GM21723 (cell line): Measurements from ENCODE around the gene TNPO2.

Experiments
- ATAC-seq: cut with Tn5 transposase; IDR thresholded peaks from one replicate; pipeline ENCODE4 v1.9.1; 2021; ENCODE audit warnings: mild to moderate bottlenecking, moderate library complexity; ENCODE audit not compliant: unreplicated experiment

TNPO2 gene

DNA sequence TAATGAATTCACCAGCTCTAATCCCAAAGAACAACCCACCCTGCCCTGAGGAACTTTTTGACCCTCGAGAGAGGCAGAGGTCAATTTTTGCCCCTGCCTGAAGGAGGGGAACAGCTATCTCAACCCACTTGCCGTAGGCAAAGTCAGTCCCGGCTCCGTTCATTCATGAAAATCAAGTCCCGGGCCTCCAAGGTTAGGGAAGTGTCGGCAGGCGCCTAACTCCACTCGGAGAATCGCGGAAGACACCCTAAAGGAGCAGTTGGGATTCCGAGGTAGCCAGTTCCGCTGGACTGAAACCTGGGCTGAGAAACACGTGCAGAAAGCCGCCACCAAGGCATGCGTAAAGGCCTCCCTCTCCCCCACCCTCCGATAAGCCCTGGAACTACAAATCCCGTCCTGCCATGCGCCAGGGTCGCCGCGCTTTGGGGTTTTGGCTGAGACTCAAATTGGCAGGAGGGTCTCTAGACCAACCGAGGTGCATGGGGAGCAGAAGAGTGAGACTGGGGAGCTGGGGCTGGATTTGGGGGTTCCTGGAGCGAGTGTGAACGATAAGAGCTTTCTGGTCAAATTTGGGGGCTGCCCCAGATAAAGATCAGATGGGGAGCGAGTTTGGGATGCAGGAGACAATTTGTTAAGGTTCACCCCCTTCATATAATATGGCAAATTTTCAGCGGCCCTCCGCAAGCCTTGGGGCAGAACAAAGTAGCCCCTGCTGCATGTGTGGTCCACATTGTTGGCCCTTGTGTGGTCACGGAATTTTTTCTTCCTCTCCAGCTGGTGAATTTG, at the start of gene TNPO2:
Gene TNPO2, minus strand, starts transcription at position 292 of the 786 bp plus-strand sequence. CDS start 2,955 bp downstream, outside the sequence.
- no peak for ATAC-seq

DNA sequence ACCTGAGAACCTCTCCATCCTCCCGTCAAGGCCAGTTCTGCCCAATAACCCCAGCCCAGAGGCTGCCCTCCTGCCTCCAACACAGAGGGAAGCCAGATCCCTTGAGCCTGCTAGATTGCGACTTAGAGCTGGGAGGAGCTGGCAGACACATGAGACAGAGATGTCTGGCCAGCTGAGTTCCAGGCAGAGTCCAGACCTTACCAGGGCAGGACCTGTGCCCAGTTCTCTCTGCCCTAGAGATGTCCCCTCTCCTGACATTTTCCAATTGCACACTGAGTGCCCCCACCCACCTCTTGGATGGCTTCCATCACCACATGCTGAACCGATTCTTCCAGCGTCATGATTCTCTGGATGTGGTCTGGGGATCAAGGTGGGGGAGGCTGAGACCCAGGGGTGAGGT, 48.6 kb upstream of the TNPO2 start:
- ATAC-seq = no peak

DNA sequence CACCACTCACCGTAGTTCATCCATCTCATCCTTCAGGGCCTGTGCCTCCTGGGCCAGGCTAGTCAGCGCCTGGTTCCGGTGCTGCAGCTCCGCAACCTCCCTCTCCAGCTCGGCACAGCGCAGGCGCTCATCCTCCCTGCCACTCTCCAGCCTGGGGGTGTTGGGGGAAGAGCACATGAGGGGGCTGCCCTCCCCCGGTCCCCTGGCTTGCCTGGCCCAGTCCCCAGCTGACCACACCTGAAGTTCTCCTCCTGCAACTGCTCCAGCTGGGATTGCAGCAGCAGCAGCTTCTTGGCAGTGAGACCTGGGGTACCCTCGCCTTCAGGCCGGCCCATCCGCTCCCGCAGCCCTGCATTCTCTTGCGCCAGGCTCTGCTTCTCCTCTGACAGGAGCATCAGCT, 47.2 kb upstream of the TNPO2 start:
- ATAC-seq = no peak

DNA sequence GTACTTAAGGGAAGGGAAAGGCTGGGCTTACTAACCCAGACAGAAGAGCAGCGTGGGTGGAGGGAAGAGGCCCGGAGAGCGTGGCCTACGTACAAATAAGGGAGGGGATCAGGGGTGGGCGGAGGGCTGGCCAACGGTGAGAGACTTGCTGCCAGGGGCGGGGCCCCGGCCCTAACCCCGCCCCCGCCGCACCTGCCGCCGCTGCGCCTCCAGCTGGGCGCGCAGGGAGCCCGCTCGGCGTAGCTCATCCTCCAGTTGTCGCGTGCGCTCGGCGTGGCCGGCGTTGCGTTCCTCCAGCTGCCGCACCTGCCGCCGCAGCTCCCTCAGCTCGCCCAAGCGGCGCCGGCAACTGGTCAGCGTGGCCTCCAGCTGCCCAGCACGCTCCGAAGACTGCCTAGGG, 46.0 kb upstream of the TNPO2 start:
- no peak for ATAC-seq

DNA sequence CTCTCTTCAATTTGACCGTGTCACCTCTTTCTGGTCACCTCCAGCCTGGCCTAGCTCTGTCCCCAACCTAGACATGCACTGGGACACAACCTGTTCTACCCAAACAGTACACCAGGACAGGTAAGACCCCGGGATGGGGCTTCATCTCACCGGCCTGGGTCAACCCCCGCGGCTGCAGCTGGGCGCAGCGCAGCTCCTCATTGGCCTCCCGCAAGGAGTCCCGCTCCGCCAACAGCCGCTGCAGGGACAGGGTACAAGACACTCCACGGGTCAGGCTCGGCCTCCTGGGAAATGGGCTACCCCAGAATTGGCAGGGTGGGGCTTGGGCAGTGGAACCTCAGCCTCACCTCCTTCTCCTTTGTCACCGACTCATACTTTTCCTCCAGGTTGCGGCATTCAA, 43.9 kb upstream of the TNPO2 start:
- no peak for ATAC-seq

DNA sequence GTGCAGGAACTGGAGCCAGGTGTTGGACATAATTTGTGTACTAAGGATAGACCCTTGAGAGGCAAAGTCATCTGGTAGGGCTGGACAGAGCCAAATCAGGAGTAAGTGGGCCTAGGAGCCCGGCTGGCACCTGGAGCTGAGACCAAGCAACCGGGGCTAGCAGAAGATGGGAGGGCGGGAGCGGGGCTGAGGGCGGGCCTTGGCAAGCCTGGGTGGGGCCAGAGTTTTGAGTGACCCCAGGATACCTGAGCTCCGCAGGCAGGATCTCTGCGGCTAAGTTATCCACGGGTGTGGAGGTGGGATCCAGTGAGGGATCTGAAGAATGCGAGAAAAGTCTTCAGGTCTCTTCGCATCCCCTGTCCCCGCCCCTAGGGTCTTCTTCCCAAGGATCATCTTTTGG, 43.4 kb upstream of the TNPO2 start:
- ATAC-seq = no peak

DNA sequence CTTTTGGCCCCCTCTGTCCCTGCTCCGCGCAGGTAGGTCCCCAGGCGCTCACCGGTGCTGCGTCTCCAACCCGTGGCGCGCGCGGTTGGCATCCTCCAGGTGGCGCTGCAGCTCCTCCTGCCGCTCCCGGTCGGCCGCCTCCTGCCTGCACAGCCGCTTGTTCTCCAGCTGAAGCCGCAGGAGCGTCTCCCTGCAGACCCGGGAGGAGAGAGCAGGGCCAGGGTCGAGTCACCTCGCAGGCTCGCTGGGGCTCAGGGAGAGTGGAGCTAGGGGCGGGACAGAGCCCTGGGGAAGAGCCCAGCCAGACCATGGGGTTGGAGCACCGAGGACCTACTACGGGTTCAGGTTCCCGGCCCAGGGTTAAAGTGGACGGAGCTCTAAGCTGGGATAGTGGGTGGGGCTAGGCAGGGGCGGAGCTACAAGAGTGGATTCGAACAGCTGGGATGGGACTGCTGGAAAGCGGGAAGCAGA, 42.4 kb upstream of the TNPO2 start:
- no peak for ATAC-seq

DNA sequence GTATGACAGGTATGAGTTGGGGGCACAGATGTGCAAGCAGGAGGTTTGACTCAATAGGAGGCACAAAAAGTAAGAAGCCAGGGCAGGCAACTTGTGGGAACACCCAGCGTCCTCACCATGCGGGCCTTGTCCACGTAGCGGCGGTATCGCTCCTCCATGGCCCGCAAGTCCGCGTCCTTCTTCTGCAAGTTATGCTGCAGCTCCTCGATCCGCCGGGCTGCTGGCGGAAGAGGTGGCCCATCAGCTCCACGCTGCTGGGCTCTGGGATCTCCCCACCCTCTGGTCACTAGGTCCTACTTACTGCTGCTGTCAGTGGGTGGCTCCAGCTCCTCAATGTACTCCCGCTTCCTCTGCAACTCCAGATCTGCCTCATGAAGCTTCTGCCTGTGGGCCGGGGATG, 41.0 kb upstream of the TNPO2 start:
- ATAC-seq = no peak

DNA sequence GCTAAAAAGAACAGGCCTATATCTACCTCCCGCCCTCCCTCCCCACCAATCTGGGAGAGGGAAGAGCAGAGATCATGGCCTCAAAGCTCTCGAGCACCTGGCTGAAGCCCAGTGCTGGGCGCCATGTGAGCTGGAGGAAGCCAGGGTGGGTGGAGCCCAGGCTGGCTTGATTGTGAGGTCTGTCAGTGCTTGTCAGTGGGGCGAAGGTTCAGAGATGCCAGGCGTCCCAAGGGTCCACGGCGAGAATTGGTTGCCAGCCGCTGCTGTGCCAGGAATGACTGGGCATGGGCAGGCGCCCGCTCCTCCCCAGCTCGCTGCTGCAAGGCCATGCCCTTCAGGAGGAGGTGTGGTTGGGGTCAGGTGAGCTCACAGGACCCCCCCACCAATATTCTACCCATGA, 39.4 kb upstream of the TNPO2 start:
- no peak for ATAC-seq

DNA sequence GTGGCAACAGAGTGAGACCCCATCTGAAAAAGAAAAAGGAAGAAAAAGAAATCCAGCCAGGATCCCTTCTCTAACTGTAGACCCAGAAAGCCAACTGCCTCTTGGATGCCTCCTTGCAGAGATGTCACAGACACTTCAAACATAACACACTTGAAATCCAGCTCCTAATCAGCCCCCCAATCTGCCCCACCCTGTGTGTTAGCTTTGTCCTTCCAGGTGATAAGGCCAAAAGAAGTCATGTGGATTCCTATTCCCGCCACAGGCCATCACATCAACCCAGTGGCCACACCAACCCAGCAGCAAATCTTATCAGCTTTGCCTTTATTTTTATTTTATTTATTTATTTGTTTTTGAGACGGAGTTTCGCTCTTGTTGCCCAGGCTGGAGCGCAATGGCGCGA, 36.0 kb upstream of the TNPO2 start:
- no peak for ATAC-seq

DNA sequence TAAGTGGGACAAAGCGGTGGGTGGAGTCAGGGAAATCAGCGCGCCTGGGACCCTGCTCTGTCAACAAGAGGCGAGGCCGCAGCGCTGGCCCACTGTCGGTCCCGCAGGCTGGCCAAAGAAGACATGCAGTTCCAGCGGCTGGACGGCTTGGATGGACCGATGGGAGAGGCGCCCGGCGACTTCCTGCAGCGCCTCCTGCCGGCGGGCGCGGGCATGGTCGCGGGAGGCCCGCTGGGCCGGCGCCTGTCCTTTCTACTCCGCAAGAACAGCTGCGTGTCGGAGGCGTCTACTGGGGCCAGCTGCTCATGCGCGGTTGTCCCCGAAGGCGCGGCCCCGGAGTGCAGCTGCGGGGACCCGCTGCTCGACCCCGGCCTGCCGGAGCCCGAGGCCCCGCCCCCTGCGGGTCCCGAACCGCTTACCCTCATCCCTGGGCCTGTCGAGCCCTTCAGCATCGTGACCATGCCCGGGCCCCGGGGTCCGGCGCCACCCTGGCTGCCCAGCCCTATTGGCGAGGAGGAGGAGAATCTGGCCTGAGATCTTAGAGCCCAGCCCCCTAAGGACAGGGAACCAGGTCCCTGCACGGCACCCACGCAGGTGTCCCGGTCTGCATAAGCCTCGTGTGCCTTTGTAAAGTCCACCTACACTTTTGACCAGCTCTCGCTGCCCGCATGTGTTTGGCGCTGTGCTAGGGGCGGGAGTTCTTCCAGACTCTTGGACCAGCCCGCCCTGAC, 34.0 kb upstream of the TNPO2 start:
- ATAC-seq = no peak

DNA sequence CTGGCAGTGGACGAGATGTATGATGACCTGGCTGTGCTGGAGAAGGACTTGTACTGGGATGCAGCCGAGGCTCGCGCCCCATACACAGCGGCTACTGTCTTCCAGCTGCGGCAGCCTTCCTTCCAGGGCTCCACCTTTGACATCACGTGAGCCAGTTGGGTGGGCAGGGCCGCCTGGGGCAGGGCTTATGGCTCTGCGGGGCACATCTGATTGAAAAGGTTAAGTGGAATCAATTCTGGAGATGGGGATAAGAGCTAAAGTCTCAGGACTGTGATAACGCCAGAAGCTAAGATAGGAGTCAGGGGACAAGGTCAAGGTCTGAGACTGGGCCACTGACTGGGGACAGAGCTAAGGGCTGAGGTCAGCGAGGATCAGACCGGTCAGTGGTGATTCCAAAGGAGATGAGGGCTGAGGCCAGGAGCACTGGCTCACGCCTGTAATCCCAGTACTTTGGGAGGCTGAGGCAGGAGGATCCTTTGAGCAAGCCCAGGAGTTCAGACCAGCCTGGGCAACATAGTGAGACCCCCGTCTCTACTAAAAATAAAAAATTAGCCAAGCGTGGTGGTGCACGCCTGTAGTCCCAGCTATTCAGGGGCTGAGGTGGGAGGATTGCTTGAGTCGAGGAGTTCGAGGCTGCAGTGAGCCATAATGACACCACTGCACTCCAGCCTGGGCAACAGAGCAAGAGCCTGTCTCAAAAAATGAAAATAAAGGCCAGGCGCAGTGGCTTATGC, 32.6 kb upstream of the TNPO2 start:
- no peak for ATAC-seq

DNA sequence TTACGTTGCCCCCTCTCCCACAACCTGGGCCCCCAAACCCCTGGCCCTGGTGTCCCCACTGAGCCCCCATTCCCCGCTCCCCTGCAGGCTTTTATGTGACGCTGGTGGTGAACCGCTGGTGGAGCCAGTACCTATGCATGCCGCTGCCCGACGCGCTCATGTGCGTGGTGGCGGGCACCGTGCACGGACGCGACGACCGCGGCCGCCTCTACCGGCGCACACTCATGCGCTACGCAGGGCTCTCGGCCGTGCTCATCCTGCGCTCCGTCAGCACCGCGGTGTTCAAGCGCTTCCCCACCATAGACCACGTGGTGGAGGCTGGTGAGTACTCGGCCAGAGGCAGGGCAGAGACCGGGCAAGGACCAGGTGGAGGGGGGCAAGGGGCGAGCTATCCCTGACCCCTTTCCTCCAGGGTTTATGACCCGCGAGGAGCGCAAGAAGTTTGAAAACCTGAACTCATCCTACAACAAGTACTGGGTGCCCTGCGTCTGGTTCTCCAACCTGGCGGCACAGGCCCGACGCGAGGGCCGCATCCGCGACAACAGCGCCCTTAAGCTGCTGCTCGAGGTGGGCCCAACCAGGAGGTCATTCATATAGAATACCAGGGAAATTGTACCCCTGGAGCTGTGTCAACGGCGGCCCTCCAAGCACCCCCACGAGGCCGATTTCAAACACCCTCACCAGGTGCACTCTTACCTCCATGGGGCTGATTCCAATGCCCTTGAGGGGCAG, 30.9 kb upstream of the TNPO2 start:
- ATAC-seq = no peak

DNA sequence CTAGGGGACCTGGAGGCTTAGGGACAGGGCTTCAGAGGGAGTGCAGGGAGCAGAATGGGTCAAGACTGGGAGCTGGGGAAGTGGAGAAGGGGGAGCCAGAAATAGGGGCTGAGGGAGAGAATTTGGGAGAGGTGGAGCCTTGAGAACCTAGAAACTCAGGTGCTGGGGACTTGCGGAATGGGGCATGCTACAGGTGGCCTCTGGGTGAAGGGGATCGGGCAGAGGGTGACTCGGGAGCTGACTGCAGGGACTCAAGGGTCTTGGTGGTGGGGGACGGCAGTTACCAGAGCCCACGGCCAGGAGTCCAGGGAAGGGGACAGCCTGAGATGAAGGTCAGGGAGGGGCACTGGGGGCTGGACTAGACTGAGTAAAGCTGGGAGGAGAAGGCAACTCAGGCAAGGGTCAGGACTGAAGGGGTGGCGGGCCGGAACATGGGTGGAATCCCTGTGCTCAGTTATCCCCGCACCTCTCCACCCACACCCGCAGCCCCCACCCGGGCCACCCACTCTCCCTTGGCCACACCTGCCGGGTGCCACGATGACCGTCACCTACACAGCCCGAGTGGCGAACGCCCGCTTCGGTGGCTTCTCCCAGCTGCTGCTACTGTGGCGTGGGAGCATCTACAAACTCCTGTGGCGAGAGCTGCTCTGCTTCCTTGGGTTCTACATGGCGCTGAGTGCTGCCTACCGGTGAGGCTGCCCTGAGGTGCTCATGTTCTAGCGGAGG, 28.5 kb upstream of the TNPO2 start:
- no peak for ATAC-seq

DNA sequence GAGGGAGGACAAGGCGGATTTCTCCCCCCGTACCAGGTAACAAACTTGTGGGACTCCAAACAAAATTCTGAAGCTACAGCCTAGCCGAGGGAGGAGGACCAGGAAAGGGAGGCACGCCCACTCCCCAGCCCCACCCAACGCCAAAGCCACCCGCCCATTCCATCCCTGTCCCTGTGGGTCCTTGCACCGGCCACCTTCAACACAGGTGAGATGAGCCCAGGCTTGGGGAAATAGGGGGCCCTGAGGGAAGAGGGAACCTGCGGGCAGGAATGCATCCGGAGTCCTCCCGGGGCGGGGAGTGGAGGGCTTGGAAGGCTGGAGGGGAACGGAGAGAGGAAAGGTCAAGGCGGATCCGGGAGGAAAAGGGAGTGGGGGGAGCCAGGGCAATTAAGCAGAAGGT, 27.9 kb upstream of the TNPO2 start, which contains the start of gene BEST2:
Gene BEST2, plus strand, starts transcription at position 157 of the 400 bp plus-strand sequence. CDS start 802 bp downstream, outside the sequence.
- ATAC-seq = no peak

DNA sequence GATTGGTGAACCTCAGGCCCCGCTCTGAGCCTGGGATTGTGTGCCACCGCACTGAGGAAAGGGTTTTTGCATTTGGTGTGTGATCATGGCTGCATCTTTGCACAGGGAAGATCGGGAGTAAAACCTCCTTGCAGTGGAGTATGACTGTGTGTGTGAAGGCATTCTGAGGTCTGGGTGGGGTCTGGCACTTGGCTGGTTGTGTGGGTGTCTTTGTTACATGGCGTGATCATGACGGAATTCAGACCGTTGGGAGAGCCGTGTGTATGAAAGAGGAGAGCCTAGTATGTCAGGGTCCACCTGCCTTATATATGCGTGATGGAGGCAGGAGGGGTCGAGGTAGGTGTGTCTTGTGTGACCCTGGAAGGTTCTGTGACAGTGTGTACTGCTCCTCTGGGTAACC, 27.1 kb upstream of the TNPO2 start:
- ATAC-seq = no peak

DNA sequence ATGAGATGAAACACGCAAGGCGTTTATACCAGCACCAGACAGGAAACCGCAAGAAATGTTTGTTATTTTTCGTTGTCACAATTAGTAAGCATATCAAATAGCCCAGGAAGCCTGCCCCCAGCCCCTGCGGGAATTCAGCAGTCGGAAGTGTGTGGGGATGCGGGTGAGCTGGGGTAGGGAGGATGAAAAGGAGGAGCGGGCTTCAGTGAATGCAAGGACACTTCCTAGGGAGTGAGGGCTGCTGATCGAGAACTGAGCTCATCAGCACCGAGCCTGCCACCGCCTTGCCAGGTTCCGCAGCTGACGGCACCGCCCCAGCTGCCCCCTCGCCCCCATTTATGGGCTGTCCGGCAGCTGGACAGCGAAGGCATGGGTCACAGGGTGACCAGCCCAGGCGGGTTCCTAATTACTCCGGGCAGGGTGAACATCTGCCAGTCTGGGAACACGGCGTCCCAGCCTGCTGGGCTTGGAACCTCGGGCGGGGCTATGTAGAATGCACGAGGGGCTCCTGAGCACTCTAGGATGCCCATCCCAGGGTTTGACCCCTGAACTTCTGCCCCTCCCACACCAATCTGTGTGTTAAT, 26.3 kb upstream of the TNPO2 start:
- no peak for ATAC-seq

DNA sequence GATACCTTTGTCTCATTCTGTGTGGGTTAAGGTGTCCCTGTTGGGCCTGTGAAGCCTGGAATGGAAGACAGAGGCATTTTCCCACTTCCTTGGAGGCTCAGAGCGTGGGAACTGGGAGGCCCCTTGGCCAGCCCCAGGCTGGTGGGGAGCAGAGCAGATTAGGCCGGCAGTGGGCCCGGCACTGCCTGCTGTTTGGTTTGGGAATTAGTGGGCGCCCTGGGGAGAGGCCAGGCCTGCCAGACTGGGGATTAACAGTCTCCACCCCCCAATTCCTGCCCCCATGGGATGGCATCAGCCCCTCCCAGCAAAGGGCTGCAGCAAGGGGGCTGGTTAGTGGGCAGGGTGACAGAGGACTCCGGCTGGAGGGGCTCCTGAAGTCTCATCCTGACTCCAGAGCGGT, 24.8 kb upstream of the TNPO2 start:
- ATAC-seq = no peak

DNA sequence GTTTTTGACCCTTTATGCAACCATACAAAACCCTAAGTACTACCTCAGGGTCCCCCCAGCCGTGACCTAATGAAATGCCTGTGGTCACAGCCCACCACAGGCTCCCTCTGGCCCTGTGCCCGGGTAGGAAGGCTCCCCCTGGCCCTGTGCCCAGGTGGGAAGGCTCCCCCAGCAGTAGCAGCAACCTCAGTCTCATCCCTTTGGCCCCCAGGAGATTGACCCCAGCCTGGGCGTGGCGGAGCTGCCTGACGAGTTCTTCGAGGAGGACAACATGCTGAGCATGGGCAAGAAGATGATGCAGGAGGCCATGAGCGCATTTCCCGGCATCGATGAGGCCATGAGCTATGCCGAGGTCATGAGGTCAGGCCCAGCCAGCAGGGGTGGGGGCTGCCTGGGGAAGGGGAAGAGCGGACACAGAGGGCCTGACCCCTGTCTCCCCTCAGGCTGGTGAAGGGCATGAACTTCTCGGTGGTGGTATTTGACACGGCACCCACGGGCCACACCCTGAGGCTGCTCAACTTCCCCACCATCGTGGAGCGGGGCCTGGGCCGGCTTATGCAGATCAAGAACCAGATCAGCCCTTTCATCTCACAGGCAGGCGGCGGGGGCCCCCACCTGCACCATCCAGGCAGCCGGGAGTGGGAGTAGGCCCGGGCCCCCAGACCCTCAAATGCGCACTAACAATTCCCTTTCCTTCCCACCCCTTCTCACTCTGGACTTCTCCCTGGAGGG, 21.6 kb upstream of the TNPO2 start:
- no peak for ATAC-seq
